Mammary epithelial cell (primary cell): ENCODE measurements around the gene MAPT.

ENCODE experiments used
- EZH2 ChIP-seq: IDR thresholded peaks from 2 replicates; pipeline ENCODE4 v1.6.1; 2012; ENCODE audit warnings: low read length, inconsistent platforms, borderline replicate concordance
- TF ChIP-seq, protein P1 (sequence below), 2 donors: IDR thresholded peaks in 1 of 2; conservative IDR thresholded peaks in 1 of 2; 2 replicates each; pipeline ENCODE4 v1.5.1; 2011 to 2012; ENCODE audit warnings: inconsistent platforms in 2 of 2, low read length in 2 of 2, mild to moderate bottlenecking in 2 of 2, control low read depth in 1 of 2, low read depth in 1 of 2; ENCODE audit not compliant: insufficient read depth in 1 of 2; ENCODE audit errors: extremely low read depth in 1 of 2

GRCh38 chr17:46025510-46026165, 131.3 kb downstream of the MAPT start:
- TF ChIP-seq, protein P1, sequence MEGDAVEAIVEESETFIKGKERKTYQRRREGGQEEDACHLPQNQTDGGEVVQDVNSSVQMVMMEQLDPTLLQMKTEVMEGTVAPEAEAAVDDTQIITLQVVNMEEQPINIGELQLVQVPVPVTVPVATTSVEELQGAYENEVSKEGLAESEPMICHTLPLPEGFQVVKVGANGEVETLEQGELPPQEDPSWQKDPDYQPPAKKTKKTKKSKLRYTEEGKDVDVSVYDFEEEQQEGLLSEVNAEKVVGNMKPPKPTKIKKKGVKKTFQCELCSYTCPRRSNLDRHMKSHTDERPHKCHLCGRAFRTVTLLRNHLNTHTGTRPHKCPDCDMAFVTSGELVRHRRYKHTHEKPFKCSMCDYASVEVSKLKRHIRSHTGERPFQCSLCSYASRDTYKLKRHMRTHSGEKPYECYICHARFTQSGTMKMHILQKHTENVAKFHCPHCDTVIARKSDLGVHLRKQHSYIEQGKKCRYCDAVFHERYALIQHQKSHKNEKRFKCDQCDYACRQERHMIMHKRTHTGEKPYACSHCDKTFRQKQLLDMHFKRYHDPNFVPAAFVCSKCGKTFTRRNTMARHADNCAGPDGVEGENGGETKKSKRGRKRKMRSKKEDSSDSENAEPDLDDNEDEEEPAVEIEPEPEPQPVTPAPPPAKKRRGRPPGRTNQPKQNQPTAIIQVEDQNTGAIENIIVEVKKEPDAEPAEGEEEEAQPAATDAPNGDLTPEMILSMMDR (conservative IDR thresholded peaks at IDR 0.05 in 1 of 2, IDR thresholded peaks at IDR 0.05 in 1 of 2; ENCODE audit: extremely low read depth in 1 of 2, insufficient read depth in 1 of 2, low read depth in 1 of 2, low read length in 2 of 2): no peak
- TF ChIP-seq EZH2: no peak
